ENCODE data around the gene CSF1R.
"Not testable (repeated sequence)": the region's sequence is repeated elsewhere in the genome, so short reads cannot be mapped to it uniquely, and the experiment has no call there.

Gene CSF1R

DNA sequence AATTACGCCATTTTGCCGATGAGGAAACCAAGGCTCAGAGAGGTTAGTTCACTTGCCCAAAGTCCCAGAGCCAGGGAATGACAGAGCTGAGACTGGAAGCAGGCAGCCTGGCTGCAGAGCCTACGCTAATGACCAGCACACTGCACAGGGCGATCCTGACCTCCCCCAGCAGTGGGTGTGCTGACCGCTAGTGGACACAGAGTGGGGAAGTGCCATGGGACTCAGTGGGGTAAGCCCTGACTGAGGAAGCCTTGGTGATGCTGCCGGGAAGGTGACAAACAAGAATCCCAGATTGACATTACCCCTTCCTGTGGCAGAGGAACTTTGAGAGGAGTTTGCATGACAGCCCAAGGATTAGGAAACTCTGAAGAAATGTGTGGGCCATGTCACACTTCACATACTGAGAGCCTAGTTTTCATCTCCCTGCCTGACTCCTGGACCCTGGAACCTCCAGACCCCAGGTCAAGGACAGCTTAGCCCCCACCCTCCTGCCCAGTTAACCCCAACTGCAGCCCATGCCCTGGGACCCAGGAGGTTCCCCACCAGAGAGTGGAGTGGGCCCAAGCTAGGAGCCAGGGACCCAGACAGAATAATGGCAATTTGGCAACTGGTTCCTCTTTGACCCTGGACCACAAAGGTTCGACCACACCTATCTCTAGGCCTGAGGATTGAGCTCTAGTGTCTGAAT, 19.7 kb upstream of the CSF1R start:
- no peak for DNase-seq (ENCODE audit: low read depth in 2 of 3, low spot score in 1 of 3)

DNA sequence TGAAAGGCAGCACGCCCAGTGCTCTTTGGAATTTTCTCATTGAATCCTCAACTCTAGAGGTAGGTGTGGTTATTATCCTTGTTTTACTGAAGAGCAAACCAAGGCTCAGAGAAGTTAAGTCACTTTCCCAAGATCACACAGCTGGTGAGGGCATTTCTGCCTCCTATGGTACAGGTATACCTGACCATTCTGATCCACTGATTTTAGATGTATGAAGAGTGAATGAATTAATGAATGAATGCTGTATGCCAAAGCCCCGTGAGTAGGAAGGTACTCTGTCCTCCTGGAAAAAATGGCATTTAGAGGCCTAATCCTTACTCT, 18.2 kb upstream of the CSF1R start:
- no peak for DNase-seq (ENCODE audit: low read depth in 2 of 3, low spot score in 1 of 3)

DNA sequence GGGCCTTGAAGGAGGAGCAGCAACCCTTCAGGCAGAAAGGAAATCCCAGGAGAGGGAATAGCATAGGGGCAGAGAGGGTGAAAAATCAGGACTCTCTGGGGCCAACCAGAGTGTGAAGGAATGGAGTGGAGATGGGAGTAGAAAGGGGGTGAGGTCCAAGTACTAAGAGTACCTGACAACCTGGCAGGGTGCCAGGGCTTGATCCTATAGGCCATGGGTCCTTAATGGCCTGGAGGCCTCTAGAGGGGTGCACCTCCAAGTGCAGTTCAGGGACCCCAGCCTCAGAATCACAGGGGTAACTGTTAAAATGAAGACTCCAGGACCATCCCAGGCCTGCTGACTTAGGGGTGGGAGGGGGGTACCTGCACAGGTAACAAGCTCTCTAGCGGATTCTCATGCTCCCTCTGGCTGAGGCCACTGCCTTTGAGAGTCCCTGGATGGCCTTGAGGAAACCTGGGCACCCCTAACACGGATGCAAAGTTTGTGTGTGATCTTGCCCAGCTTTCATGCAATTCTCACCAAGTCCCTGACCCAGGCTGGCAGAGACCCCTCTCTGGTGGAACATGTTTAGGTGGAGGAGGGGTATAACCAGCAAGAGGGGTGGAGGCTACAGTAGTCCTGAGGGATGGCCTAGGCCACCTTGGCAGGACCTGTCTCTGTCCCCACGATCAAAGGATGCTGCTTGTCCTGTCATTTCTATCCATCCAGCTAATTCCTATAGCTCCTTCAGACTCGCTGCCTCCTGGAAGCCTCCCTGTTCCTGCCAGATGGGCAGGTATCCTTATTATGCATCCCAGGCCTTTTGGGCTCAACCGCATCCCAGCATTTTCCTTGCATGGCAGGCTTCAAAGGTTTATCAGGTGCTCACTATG, 17.6 kb upstream of the CSF1R start:
- DNase-seq (ENCODE audit: low read depth in 2 of 3, low spot score in 1 of 3): no peak

DNA sequence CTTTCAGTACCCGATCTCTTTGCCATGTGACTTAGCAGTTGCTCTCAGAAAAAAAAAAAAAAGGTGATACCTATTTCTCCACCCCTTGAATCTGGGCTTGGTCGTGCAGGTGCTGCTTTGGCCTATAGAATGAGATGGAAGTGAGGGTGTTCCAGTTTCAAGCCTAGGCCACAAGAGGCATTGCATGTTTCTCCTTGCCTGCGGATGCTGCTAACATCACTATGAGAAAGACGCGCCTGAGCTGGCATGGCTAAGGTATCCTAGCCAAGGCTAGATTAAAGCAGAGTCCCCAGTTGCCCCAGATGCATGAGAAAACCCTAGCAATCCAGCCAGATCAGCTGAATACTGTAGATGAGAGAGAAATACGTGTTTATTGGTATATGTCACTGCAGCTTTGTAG, 14.7 kb upstream of the CSF1R start:
- DNase-seq (ENCODE audit: low read depth in 2 of 3, low spot score in 1 of 3): no peak

DNA sequence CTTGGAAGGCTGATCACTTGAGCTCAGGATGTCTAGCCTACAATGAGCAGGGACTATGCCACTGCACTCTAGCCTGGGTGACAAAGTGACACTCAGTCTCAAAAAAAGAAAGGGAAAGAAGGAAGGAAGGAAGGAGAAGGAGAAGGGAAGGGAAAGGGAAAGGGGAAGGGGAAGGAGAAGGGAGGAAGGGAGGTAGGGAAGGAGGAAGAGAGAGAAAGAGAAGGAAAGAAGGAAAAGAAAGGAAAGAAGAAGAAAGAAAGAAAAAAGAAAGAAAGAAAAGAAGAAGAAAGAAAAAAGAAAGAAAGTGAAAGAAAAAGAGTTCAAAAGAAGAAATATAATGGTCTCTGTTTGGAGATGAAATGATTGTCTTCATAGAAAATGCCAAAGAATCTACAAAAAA, 10.8 kb upstream of the CSF1R start:
- no peak for DNase-seq (ENCODE audit: low read depth in 2 of 3, low spot score in 1 of 3)

DNA sequence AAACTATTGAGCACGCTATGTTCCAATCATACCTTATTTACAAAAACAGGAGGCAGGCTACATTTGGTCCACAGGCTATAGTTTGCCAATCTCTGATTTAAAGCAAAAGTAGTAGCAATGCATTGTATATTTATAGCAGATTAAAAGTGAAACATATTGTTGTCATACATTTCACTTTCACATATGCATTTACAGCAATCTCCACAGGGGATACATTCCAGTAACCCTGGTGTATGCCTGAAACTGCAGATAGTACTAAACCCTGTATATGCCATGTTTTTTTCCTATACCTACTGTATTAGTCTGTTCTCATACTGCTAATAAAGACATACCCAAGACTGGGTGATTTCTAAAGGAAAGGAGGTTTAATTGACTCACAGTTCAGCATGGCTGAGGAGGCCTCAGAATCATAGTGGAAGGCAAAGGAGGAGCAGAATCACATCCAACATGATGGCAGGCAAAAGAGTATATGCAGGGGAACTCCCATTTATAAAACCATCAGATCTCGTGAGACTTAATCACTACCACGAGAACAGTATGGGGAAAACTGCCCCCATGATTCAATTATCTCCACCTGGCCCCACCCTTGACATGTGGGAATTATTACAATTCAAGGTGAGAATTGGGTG, 5.9 kb upstream of the CSF1R start:
- DNase-seq (ENCODE audit: low read depth in 2 of 3, low spot score in 1 of 3): no peak

DNA sequence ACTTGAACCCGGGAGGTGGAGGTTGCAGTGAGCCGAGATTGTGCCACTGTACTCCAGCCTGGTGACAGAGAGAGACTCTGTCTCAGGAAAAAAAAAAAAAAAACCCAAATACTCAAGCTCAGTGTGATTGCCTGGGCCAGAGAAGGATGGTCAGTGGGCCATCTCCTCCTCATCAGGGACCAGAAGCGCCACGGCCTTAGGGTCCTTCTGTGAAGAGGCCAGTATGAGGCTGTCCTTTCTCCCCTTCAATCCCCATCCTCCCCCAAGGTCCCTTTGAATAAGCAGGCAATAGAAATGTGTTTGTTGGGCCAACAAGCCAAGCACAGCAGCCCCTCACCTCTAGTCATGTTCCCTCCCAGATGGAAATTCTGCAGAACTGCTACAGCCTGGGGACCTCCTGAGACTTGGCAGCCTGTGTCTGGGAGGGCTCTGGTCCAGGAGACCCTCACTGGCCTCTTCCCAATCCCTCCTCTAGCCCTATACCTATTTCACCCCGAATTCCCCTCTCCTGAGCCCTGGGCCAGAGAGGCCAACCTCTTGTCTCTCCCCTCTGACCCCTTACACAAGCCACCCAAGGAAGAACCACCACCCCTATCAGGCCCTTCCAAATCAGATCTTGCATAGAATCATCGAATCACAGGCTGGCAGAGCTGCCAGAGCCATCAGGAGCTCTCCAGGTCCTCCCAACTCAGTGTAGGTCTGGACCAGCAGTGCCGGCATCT, 1.0 kb downstream of the CSF1R start:
- DNase-seq (ENCODE audit: low read depth in 2 of 3, low spot score in 1 of 3): no peak

DNA sequence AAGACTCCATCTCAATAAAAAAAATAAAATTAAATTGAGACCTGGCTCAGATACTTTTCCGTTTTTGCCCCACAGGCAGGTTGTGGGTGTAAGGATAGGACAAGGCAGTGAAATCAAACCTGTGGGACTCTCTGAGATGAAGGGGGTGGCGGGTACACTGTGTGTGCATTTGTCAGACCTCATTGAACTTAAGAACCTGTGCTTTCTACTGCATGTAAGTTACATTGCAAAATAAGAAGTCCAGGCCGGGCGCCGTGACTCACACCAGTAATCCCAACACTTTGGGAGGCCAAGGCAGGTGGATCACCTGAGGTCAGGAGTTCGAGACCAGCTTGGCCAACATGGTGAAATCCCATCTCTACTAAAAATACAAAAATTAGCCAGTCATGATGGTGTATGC, 1.6 kb downstream of the CSF1R start:
- DNase-seq (ENCODE audit: low read depth in 2 of 3, low spot score in 1 of 3): not testable (repeated sequence)

DNA sequence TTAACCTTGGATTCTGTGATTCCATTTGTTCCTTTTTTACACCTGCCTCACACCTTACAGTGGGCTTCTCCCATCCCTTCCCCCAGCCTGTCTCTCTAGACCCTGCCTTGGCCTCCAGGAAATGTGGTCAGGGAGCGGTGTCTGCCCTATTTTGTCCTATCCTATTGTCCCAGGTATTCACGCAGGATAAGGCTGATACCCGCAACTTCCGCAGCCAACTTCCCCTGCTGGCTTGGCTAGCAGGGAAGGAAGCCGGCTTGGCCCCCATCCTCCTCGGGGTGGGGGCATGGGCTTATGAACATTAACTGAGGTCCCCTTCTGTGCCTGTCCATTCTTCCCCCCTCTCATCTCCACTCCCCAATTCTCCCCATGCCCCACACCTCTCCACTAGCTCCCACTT, 3.5 kb downstream of the CSF1R start:
- no peak for DNase-seq (ENCODE audit: low read depth in 2 of 3, low spot score in 1 of 3)

DNA sequence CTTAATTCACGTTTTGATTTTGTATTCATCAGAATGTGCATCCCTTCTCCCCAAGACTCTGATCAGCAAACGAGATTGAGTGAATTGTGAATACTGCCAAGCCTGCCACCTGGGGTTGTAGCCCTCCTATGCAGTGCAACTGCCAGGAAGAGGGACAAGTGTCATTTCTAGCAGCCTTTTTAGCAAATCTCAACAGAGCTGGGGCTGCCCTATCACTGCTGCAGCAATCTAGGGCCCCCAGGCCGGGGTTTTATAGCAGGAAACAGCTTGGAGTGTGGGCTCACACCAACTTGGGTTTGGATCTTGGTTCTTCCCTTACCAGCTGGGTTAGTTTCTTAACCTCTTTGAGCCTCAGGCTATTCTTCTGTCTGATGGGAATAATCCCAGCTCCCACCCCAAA, 4.0 kb downstream of the CSF1R start:
- DNase-seq (ENCODE audit: low read depth in 2 of 3, low spot score in 1 of 3): no peak

DNA sequence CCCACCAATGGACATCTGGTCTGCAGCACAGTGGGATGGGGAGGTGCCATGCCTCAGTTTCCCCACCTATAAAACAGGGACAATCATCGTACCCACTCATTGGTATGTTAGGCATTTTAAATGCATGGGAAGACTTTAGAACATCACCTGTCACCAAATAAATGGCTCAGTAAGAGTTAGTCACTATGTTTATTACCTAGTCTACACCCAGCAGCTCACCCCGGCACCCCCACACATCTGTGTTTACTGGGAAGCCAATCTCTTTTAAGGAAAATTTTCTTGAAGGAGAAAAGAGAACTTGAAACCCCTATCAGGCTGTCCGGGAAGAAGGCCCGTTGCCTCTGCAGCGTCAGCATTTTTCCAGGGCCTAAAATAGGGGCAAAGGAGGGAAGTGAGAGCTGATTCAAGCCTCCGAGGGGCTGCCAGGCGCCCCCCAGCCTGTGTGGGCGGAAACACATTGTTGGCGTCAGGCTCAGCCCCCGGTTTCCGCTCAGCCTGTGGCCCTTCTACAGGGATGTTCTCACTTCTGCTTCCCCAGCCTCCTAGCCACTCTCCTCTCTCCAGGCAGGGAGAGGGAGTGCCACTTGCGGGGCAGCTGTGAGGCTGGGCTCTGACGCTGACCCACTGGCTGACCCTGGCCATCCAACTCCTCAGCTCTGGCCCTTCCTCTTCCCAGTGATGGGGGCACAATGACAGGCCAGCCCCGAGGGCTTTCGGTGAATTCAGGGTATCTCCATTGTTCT, 4.6 kb downstream of the CSF1R start:
- DNase-seq (ENCODE audit: low read depth in 2 of 3, low spot score in 1 of 3): no peak

DNA sequence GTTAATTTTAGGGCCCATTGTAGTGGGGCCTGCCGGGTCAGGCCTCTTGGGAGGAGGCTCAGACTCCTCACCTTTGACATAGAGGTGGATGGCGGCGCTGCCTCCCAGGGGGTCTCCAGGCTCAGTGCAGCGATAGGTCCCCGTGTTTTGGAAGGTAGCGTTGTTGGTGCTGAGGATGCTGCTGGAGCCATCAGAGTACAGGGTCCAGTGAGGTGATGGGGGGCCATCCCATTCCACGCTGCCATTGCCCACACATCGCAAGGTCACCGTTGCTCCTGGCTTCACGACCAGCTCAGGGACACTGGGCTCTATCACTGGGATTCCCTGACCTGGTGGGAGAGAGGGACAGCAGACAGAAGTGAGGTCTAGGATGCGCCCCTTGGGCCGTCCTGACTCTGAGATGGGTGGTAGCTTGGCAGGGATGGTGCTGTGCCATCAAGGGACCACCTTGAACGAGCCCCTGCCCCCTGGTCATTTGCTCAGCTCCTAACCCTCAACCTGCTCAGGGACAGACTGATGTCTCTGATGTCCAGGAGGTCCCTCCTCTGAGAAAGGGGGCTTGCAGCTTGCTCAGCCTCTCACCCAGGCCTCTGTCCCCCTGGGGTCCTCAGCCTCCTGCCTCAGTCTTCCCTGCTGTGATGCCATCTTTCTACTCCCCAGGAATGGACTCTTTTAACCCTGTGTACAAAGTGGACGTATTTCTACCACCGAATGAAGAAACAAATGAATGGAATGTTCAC, 5.5 kb downstream of the CSF1R start:
- no peak for DNase-seq (ENCODE audit: low read depth in 2 of 3, low spot score in 1 of 3)

DNA sequence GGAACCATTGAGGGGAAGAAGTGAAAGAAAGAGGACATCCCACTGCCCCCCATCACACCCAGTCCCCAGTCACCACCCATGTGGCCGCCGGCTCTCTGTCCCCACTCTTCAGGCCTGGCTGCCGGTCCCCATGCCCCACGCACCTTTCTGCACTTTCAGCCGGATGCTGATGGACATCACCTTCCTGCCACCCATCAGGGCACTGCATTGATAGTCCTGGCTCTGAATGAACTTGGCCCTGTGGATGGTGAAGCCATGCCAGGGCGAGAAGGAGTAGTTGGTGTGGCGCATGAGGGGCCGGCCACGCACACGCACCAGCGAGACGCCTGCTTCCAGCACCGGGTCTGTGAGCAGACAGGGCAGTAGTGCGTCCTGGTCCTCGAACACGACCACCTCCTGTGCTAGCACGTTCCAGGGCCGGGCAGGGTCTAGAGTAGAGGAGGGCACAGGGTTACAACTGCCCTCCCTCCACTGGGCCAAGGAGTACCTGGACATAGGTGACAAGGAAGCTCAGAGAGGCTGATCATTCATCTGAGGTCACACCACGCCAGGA, 6.4 kb downstream of the CSF1R start:
- DNase-seq (ENCODE audit: low read depth in 2 of 3, low spot score in 1 of 3): no peak

DNA sequence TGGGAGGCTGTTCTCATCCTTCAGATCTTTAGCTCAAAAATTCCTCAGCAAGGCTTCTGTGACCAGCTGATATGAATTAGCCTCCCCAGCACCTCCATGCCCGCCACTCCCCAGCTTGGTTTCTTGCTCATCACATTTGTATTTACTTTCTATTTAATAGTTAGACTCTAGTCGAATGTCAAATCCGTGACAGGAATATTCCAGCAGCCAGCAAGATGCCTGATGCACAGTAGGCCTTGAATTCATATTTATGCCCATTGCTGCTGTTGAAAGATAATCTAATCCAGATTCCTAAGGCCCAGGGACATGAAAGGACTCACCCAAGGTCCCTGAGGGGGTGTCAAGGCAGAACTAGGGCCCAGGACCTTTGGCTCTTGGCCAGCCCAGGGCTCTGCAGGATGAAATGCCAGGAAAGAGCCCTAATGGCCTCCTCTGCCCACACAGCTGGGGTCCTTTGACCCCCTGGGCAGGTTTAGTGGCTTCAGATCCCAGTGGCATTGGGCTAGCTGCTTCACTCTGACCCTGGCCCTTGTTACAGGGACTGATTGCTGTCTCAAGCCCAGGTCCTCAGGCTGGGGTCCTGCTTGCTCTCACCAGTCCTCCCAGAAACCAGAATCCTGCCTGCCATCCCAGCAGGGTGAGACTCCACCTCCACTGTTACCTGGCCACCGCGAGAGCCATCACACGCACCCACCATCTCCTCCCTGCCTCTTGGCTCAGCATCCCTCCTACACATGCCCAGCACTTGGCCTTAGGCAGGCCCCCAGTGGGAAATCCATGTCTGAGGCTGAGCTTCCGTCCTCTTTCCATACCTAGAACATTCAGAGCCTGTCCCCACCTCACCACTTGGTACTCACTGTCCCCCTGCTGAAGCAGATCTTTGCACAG, 7.3 kb downstream of the CSF1R start:
- DNase-seq (ENCODE audit: low read depth in 2 of 3, low spot score in 1 of 3): no peak

DNA sequence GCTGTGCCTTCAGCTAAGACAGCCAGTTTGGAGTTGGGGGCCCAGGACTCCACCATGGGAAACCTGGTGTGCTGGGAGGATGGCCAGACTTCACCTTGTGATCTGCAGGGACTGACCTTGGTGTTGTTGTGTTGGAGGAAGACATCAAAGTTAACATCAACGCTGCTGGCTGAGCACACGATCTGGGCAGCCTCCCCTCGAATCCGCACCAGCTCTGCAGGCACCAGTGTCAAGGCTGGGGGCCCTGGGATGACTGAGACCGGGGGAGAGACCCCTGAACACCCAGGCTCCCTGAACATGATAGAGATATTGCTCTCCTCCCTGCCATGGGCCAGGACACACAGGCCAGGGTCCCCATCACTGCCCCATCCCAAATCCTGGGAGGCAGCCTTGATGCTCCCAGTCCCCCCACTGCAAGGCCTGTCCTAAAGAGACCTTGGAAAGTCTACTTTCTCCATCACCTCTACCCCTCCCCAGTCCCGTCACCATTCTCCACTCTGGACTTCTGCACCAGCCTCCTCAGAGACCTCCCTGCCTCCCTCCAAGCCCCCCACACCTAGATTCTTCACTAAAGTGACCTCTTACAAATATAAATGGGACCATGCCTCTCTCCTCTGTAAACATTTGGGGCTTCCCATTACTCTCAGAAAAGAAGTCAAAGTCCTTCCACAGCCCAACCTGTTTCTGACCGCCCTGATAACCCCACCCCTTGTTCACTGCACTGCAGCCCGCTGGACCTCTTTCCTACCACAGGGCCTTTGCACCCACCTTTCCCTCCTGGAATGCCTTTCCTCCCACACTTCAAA, 8.2 kb downstream of the CSF1R start:
- DNase-seq (ENCODE audit: low read depth in 2 of 3, low spot score in 1 of 3): no peak

DNA sequence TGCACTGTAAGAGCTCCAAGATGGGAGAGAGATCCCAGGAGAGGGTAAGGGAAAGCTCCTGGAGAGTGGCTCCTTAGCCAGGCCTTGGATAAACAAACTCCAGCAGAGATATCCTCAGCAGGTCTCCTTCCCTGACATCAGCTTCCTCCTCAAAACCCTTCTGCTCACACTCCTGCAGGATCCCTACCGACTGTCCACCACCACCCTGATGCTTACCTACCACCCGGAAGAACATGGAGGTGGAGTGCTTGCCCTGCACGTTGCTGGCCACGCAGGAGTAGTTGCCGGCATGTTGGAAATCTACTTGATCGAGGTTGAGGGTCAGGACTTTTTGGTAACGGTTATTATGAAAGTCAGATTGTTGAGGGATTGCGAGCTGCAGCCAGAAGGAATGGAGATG, 9.3 kb downstream of the CSF1R start:
- no peak for DNase-seq (ENCODE audit: low read depth in 2 of 3, low spot score in 1 of 3)

DNA sequence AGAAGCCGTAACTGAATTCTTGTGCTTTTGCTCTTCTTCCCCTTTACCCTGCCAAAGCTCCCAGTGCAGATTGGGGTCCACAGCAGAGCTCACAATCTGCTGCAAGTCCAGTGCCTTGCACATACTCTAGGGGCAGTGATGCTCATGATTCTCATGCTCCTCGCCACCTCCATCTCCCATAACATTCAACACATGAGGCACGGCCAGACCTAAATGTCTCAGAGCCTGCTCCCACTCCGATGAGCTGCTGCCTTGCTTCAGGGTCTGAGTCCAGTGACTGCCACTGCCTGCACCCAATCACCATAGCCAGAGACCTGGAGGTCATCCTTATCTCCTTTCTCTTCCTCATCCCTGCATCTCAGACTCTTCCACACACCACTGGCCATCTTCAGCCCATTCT, 10.5 kb downstream of the CSF1R start:
- DNase-seq (ENCODE audit: low read depth in 2 of 3, low spot score in 1 of 3): no peak

DNA sequence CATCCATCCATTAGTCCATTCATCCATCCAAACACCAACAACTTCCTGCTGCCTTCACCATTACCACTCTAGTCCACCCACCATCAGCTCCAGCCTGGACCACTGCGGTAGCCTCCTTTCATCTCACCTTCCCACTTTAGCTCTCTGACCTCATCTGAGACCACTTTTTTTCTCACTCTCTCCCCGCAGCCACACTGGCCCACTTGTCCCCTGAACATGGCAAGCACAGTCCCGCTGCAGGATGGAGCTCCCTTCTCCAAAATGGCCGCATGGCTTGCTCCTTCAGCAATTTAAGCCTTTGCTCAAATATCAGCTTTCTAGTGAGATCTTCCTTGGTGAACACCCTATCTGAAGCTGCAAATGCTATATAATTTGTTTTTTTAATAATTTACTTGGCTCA, 11.1 kb downstream of the CSF1R start:
- DNase-seq (ENCODE audit: low read depth in 2 of 3, low spot score in 1 of 3): no peak

All from stimulated activated CD4-positive, alpha-beta T cell treated with anti-CD3 and anti-CD28 coated beads, Interleukin-12 subunit alpha, Interleukin-12 subunit beta, amount 100 ng/mL, for 48 hours (primary cell).